DMS 273 (cell line): ENCODE measurements around the gene ARMH4.
A peak's percentile ranks its signal among the peaks of the same experiment; 100 is the strongest.
"Not testable (repeated sequence)": the region's sequence is repeated elsewhere in the genome, so short reads cannot be mapped to it uniquely, and the experiment has no call there.

Experiments used
- DNase-seq: peaks from one replicate; lab custom pipeline; 2025; ENCODE audit not compliant: unreplicated experiment; lab: John Stamatoyannopoulos, UW

The ARMH4 gene

DNA sequence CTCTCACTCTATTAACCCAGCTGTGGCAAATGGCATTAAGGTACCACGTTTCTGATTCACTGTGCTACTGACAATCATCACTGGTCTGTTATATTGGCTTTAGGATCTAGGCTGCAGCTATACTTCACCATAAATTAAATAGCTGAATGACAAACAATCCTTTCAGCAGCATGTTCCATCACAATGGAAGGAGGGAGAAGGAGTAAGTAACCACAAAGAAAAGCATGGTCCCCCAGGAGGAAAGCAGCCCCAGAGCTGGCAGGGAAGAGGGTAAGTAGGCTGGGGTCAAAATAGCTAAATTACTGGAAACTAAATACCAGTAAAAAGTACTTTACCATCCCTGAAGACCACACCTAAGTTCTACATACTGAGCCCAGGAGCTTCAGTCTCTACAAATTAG, 2.8 kb downstream of the ARMH4 start:
- no peak for DNase-seq

DNA sequence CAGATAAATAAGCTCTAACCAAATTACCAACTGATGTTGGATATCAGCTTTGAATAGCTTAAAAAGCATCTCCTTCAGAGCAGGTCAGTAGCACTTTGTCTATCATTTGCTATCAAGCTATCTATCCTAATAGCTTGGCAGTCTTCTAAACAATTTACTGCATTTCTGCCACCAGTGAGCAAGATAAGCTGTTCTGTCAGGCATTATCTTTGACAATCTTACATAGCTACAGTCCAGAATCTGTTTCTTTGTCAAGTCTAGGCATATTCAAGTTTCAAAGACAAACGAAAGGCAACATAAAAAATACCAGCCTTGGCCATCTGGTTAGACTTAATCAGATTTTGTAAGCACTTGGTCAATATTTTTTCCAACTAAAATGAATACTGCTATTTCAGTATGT, 5.6 kb downstream of the ARMH4 start:
- DNase-seq = no peak

DNA sequence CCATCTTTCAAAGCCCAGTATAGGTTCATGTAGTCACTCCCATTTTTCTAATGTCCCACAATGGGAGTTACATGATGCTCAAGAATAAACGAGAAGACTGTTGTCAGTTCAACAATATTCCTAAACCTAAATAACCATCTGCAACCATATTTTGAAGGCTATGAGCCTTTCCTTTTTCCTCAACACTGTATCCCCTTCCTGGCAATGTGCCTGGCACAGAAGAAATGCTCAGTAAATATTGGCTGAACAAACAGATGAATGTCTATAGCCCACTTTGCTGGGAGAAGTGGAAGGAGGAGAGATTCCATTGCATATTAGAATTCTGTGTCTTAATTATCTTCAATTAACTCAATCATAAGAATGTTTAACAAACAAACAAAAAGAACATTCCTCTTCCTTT, 6.1 kb downstream of the ARMH4 start:
- peak; percentile 8 for DNase-seq

DNA sequence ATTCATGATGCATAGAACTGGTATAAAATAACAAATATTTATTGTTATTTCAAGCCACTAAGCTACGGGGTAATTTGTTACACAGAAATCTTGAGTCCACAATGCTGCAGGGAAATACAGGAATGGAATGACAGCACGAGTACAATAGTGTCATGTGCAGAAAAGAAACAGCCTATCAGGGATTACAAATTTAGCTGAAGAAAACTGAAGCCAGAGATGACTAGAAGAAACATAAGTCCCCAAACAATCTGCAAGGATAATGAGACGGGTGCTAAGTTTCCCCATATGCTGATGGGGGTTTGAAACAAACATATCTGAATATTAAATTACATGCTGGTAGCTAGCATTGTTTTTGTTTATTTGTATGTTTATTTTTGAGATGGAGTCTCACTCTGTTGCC, 8.9 kb downstream of the ARMH4 start:
- DNase-seq = no peak

DNA sequence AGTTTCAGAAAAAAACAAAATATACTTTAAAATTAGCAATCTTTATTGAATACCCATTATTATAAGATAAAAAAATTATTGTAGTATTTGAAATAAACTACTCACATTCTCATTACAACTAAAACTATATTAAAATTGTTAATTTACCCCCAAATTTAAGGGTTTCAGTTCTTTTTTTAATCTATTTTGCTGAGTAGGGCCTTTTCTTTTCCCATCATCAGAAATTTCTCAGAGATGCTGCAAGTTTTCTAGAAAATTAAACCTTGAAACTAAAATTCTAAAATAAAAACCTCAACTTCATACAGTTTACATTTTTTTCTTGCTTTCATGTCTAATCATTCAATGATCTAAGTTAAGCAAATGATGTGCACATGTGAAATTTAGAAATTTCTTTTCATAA, 10.1 kb downstream of the ARMH4 start:
- no peak for DNase-seq

DNA sequence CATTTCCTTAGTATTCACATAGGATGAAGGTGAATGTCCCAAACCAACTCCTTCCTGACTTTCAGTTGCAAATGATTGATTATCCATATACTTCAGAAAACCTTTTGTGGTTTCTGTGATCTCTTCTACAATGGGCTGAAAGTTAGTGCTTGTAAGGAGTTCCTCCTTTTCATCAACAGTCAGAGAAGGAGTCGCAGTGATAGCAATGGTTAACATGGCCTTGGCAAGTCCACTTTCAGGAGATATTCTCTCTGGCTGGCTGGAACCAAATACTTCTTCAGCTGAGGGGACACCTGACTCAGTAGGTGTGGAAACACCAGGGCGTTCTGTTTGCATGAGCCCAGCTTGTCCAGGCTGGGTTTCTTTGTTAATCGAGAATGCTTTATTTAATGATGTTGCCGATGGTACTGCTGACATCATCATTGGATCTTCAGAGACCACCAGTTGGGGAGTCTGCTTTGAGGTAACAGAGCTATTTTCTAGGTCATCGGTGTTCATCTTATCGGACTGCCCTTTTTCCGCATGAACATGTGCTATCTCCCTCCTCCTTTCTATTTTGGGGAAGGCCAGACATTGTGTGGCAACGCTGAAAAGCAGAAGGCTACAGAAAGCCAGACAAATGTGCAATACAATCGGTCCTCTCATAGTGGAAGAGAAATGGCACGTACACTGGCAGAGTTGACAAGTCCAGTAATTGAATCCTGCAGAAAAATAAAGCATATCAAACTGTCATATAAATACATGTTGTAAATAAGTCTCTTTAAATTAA, 13.1 kb downstream of the ARMH4 start:
- no peak for DNase-seq

DNA sequence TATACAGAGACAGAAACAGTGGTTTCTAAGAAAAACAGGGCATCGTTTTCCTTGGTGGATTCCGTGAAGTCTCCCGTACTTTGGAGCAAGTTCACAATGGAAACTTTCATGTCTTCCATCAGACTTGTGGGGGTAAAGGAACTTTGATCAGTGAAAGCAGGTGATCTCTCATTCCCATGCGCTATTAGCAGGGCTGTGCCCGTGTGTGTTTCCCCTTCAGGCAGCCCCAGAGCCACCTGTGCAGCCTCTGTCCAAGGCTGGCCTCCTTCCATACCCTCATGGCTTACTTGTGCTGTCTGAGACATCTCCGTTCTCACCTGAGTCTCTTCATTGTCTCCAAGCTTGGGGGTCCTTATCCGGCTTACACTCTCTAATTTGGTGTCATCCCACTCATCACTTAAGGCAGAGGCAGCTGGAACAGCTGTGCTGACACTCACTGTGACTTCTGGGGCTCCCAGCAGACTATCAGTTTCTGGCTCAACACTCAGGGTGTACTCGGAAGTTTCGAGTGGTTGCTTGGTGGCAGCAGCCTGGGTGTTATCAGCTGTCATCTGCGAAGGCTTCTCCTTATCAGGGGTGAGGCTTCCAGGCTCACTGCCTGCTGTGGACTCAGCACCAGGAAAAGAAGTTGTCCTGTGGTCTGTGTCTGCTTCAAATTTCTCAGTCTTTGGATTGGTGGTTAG, 13.8 kb downstream of the ARMH4 start:
- DNase-seq = no peak

DNA sequence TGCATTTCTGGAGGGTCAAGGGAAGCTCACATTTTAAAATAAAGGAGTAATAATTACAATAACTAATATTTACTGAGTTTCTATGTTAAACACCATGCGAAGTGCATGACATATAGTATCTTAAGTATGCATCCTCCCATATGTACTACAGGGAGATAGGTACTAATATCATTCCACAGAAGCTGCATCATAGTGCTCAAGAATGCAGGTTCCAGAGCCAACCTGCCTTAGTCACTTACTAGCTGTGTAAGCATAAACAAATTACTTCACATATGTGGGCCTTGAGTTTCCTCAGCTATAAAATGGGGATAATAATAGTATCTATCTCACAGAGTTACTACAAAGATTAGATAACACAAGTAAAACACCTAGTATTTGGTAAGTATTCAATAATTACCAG, 18.3 kb downstream of the ARMH4 start:
- no peak for DNase-seq

DNA sequence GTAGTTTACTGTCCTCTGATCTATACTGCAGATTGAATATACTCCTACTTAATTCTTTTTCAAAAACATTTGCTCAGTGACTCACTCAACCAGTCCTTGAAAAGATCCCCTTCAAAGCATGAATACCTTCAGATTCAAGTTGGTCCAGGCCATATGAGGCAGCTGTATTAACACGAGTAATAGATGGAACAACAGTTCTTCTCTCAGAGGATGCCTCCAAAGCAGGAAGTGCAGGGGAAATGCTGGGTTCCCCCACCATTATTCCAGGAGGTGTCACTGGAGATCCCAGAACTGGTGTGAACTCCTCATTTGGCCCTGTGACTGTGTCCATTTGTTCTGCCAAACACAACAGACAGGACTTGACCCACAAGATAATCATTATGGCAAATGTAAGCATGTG, 20.6 kb downstream of the ARMH4 start:
- peak; percentile 24 for DNase-seq

DNA sequence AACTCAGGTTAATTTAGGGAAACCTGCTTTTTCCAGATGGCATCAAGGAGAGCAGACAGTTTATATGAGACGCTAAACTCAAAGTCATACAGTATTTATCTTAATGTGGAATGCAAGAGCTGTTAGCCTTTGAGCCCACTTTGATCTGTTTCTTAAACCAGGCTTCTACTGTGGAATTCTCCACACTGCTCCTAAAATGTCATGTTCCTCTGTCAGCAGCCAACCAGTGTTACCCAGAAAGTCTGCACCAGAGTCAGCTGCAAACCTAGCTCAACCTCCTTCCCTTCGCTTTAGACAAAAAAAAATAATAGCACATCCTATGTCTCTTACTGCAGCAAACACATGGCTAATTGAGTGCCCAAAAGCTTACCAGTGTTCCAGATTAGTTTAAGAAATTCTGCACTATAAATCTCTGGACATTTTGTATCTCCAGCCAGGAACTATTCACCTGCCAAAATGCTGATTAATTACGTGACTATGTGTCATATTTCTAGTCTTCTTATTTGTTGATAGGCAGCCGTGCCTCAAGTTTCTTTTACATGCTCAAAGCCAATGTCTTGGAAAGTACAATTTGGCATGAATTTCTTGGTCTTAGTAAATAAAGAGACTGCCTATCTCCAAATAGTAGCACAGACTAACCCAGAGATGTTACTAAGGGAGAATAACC, 21.8 kb downstream of the ARMH4 start:
- no peak for DNase-seq

DNA sequence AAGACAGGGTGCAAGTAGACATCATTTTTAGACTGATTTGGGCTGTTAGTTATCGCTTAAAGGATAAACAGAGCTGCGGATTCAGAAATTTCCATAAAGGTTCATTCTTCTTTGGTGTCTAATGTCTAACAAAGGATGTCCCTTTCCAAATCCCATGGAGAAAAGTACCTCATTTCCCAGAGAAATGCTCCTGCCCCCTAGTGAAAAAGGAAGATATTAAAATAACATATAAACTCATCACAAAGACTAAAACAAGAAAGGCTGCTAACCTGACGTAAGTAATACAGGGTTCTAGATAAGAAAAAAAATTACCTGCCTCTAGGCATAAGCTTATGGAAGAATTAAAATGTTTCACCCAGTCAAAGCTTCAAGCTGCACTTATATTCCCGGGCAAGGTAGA, 22.8 kb downstream of the ARMH4 start:
- peak; percentile 9 for DNase-seq

DNA sequence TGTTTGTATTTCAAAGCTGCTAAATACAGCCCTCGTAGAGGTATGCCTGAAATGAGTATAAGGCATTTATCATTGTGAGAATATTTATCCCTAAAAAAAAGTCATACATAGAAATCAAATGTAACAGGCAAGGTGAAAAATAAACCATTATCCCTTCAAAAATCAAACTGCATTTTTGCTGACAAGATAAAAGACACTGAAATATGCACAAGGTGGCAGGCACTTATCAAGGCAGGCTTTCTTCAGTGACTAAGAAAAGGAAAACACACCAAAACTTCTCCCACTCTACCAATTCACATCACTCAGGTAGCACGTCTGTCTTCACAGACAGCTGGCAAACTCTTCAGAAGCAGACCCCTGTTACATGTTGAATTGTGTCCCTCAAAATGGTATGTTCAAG, 23.6 kb downstream of the ARMH4 start:
- no peak for DNase-seq

DNA sequence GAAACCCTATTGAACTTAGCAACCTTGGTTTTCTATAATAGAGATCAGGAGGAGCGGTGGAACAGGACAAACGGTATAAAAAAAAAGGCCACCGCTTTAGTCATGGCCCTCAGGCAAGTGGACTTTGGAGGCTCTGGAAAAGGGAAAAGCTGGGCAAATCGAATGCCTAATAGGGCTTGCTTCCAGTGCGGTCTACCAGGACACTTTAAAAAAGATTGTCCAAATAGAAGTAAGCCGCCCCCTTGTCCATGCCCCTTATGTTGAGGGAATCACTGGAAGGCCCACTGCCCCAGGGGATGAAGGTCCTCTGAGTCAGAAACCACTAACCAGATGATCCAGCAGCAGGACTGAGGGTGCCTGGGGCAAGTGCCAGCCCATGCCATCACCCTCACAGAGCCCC, 29.5 kb downstream of the ARMH4 start:
- DNase-seq = not testable (repeated sequence)

DNA sequence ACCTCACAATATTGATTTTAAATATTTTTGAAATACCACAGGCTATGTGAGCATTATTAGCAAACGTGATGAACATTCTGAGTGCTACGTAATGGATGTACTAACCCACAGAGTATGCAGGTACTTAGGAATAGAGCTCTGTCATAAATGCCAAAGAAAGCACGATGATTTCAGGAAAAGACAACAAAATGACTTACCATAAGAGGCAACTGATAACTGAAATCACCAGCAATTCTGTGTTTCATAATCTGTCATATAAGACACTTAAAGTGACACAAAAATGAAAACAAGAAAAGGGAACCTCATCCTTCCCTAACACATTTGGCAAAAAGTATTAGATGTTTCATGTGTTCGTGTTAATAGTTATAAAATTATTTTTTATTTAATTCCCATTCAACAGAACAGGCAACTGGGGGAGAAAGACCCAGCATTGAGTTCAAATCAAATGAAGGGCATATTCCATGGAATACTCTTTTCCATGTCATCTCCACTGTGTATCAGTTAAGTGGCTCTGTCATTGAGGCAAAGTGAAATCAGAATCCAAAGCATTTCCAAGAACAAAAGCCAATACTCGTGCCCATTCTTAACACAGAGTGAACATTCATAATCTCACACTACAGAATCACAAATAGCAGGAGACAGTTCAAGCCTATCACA, 30.4 kb downstream of the ARMH4 start:
- no peak for DNase-seq

DNA sequence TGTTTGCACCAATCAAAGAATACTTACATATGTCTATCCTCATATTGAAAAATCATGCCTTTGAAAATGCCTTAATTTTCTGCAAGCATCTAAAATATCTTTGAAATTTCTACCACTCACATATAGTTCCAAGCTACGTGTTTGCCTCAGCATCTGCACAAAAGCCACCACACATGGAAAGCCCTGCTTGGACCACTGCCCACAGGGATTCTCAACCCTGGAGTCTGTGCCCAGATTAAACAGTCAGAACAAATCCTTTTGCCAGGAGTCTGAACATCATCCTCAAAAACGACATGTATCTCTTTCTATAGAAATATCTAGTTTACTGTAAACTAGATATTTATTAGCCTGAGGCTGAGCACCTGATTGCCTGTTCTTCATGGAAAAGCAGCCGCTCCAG, 32.6 kb downstream of the ARMH4 start:
- no peak for DNase-seq

DNA sequence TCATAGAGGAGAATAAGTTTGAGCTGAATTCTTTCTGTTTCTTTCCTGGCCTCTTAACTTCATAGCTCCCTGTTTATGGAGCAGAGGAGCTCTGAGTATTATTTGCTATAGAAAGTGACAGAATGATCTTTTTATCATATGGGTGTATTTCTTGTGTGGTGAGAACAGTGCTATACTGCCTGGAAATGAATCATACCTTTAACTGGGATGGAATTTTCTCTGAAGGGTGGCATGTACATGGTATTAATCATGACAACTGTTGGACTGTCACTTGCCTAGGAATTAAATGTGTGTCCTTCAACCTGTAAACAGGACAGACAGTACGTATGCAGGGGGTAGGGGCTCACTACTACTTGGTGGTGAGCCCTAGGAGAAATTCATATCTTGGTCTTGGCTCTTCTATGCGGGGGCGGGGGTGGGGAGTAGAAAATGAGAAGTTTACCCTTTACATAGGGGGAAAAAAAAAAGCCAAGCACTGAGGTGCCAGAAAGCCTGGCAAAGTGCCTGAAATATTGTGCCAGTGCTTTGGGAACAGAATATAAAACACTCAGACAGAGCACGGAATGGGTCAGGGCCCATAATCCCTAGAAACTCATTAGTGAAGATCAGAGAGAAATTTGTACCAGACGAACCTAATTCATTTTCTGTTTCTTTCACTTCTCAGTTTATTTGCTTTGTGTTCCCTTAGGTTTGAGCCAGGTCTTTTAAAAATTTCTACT, 33.8 kb downstream of the ARMH4 start:
- DNase-seq = no peak

DNA sequence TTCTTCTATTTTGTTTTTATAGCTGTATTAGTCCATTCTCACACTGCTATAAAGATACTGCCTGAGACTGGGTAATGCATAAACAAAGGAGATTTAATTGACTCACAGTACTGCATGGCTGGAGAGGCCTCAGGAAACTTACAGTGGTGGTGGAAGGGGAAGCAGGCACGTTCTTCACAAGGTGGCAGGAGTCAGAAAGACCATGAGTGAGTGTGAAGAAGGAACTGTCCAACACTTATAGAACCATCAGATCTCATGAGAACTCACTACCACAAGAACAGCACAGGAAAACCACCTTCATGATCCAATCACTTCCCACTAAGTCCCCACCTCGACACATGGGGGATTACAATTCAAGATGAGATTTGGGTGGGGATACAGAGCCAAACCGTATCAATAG, 42.3 kb downstream of the ARMH4 start:
- no peak for DNase-seq

DNA sequence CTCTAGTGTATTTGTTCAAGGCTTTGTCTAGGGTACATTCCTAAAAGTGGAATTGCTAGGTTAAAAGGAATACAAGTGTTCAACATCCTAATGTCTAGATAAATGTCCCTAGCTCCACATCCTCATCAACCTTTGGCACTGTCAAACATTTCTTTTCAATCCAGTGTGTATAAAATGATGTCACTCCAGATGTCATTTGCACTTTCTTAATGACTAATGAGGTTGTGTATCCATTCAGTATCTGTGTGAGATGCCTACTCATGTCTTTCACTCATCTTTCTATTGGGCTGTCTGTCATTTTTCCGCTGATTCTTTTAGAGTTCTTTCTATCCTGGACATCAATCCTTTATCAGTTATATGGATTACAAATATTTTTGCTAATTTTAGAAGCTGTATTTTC, 43.3 kb downstream of the ARMH4 start:
- DNase-seq = no peak

DNA sequence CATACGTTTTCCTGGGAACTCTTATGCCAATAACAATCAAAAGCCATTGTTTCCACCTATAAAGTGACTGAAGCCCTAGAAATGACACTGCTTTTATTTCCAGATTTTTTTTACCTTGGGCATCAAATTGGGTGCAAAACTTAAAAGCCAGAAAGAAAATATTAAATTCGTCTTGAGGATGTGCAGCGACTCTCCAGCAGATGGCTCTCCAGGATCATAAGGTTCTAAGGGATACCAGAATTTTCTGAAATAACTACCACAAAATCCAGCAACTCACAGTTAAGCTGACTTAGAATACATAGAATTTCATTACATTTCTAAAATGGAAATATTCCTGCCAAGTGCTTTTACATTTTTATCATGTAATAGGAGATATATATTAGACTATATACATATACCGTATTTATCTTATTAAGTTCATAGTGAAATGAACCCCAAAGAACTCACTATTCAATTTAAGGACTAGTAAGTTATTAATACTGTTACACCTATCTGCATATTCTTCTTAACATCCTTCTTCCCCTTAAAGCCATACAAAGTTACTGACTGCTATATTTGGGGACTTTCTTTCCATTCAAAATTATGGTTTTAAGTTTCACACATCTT, 44.0 kb downstream of the ARMH4 start:
- DNase-seq = peak; percentile 73

DNA sequence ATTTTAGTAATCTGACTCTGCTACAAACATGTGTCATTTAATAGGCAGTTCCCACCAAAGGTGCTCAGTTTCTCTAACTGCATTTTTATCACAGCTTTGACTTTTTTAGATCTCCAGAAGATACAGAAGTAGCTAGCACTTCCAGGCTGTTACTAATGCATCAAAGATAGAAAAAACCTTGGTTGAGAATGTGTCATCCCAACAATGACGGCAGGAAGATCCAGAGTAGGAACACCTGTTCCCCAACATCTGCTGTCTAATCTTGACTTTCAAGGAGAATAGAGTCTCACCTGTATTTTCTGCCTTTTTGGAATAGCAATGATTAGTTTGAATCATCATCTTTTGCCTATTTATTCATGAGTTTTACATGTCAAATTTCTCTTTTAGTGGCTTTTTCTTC, 45.0 kb downstream of the ARMH4 start:
- no peak for DNase-seq

DNA sequence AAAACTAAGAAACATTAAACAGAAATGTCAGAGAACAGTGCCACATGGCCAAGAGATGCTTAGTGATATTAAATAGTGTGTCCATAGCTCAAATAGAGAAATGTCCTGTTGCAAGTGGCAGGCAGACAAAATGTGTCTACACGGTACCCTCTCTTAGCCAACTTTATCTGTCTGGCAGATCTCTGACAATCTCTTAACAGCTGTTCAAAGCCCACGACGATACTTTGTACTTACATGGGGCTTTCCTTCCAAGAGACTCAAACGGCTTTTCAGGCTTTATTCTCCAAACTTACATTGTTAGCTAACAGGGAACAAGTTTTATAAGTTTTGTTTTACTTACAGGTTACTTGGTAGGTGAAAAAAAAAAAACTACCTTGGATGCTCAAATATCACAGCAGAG, 45.6 kb downstream of the ARMH4 start:
- DNase-seq = peak; percentile 10
